Fibroblast of lung (primary cell): ENCODE results near the gene TGDS.

Experiments used
- EZH2 ChIP-seq: IDR thresholded peaks from 2 replicates; pipeline ENCODE4 v1.5.1; 2012; ENCODE audit warnings: low read length, control low read depth, mild to moderate bottlenecking; ENCODE audit errors: missing control alignments
- TF ChIP-seq, protein P1 (sequence below), 2 donors: IDR thresholded peaks in 1 of 2; conservative IDR thresholded peaks in 1 of 2; 1 replicate in 1 of 2; 2 replicates in 1 of 2; pipeline ENCODE4 v1.5.1; 2011 to 2012; ENCODE audit warnings: low read length in 2 of 2, control low read depth in 1 of 2, inconsistent platforms in 1 of 2, low read depth in 1 of 2, mild to moderate bottlenecking in 1 of 2

DNA sequence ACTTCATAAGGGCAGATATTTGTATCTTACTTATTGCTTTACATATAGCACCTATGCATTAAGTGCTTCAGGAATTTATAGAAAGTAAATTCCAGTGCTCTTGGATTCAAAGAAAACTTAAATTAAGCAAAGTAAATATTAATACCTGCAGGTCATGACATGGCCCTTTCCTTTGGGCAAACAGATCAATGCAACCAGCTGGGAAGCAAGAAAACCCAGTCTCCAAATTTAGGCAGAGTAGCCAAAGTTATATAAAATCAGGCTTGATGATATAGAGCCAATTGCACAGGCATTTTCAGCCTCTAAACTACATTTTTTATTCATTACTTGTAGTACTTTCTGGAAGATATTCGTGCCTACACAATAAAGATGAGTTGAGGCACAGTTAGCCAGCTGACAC is 16.9 kb downstream of the TGDS start:
- TF ChIP-seq, protein P1, sequence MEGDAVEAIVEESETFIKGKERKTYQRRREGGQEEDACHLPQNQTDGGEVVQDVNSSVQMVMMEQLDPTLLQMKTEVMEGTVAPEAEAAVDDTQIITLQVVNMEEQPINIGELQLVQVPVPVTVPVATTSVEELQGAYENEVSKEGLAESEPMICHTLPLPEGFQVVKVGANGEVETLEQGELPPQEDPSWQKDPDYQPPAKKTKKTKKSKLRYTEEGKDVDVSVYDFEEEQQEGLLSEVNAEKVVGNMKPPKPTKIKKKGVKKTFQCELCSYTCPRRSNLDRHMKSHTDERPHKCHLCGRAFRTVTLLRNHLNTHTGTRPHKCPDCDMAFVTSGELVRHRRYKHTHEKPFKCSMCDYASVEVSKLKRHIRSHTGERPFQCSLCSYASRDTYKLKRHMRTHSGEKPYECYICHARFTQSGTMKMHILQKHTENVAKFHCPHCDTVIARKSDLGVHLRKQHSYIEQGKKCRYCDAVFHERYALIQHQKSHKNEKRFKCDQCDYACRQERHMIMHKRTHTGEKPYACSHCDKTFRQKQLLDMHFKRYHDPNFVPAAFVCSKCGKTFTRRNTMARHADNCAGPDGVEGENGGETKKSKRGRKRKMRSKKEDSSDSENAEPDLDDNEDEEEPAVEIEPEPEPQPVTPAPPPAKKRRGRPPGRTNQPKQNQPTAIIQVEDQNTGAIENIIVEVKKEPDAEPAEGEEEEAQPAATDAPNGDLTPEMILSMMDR (conservative IDR thresholded peaks at IDR 0.05 in 1 of 2, IDR thresholded peaks at IDR 0.05 in 1 of 2; ENCODE audit: low read depth in 1 of 2, low read length in 2 of 2): no peak
- no peak for TF ChIP-seq EZH2
